ENCODE measurements around the gene PPA1.
"Not testable (repeated sequence)": the region's sequence is repeated elsewhere in the genome, so short reads cannot be mapped to it uniquely, and the experiment has no call there.

Gene PPA1

DNA sequence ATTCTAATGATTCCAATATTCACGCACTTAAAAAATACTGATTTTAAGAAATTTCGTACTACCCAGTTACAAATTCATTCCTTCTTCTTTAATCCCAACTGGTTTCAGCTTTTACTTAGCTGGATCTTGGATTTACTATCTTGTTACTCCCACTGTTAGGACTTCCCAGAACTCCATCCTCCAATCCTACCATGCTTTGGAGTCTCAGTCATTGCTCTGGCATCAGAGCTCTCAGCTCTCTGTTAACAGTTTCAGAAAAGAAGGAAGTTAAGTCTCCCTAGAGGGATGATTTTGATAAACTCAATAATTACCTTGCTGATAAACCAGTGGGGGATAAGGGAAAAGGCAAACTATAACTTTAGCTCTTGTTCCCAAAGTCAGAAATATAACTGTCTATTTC, 9.5 kb downstream of the PPA1 start:
- DNase-seq (ENCODE audit: low read depth in 2 of 2), result peak in 1 of 2 donors; percentile 32
- TF ChIP-seq, protein P1, sequence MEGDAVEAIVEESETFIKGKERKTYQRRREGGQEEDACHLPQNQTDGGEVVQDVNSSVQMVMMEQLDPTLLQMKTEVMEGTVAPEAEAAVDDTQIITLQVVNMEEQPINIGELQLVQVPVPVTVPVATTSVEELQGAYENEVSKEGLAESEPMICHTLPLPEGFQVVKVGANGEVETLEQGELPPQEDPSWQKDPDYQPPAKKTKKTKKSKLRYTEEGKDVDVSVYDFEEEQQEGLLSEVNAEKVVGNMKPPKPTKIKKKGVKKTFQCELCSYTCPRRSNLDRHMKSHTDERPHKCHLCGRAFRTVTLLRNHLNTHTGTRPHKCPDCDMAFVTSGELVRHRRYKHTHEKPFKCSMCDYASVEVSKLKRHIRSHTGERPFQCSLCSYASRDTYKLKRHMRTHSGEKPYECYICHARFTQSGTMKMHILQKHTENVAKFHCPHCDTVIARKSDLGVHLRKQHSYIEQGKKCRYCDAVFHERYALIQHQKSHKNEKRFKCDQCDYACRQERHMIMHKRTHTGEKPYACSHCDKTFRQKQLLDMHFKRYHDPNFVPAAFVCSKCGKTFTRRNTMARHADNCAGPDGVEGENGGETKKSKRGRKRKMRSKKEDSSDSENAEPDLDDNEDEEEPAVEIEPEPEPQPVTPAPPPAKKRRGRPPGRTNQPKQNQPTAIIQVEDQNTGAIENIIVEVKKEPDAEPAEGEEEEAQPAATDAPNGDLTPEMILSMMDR (IDR thresholded peaks at IDR 0.05; ENCODE audit: low read depth, low read length), result no peak
- no peak overlapping the region for H3K4me3 ChIP-seq (replicated peaks in 1 of 2; ENCODE audit: low read depth in 2 of 2, low read length in 2 of 2)

DNA sequence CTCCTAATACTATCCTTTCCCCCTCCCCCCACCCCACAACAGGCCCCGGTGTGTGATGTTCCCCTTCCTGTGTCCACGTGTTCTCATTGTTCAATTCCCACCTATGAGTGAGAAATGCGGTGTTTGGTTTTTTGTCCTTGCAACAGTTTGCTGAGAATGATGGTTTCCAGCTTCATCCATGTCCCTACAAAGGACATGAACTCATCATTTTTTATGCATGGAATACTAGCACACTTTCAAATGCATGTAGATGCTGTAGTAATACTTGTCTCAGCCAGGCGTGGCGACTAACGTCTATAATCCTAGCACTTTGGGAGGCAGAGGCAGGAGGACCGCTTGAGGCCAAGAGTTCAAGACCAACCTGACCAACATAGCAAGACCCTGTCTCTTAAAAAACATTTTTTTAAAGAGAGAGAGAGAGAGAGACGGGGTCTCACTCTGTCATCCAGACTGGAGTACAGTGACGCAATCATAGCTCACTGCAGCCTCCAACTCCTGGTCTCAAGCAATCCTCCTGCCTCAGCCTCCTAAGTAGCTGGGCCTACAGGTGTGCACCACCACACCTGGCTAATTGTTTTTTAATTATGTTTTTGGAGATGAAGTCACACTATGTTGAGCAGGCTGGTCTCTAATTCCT, 10.3 kb downstream of the PPA1 start:
- not testable (repeated sequence) for H3K4me3 ChIP-seq (replicated peaks in 1 of 2; ENCODE audit: low read depth in 2 of 2, low read length in 2 of 2); DNase-seq (ENCODE audit: low read depth in 2 of 2)

DNA sequence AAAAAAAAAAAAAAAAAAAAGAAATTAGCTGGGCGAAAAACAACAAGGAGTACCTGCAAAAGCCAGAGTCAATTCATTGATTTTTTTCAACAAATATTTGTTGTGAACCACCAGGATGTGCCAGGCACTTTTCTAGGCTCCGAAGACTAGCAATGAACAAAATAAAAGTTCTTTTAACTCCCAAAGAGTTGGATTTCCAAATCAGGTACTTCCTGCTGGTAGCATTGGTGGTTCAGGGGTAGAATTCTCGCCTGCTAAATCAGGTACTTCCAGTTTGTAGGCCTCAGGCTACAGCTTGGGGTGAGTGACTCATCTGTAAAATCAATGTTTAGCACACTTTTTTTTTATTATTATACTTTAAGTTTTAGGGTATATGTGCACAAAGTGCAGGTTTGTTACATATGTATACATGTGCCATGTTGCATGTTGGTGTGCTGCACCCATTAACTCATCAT, 10.9 kb downstream of the PPA1 start:
- no peak overlapping the region for H3K4me3 ChIP-seq (replicated peaks in 1 of 2; ENCODE audit: low read depth in 2 of 2, low read length in 2 of 2)
- TF ChIP-seq, protein P1 (IDR thresholded peaks at IDR 0.05; ENCODE audit: low read depth, low read length), result no peak
- DNase-seq (ENCODE audit: low read depth in 2 of 2), result no peak

DNA sequence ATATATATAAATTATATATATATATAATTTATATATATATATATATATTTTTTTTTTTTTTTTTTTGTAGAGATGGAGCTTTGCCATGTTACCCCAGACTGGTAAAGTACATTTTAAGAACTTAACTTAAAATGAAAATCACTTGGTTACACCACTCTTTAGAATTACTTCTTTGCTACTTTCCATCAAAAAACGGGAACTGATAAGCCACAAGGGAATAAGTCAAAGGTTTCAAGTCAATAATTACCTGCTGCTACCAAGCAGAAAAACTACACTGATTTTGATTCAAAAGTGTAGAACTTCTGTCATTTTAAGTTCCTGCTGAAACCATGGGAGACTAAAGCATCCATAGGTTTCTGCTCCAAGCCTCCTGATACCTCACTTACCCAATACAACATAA, 12.2 kb downstream of the PPA1 start:
- TF ChIP-seq, protein P1 (IDR thresholded peaks at IDR 0.05; ENCODE audit: low read depth, low read length), result no peak
- DNase-seq (ENCODE audit: low read depth in 2 of 2), result no peak
- no peak overlapping the region for H3K4me3 ChIP-seq (replicated peaks in 1 of 2; ENCODE audit: low read depth in 2 of 2, low read length in 2 of 2)

DNA sequence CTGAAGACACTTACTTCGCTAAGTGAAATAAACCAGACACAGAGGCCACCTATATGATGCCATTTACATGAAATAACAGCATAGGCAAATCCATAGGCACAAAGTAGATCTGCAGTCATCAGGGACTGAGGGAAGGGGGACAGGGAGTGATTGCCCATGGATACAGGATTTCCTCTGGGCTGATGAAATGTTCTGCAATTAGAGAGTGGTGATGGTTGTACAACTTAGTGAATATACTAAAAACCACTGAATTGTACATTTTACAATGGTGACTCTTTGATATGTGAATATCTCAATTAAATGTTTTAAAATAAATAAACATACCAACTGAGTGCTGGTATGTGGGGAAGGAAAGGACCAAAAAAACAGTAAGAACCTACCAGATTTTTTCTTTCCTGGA, 20.4 kb downstream of the PPA1 start:
- DNase-seq (ENCODE audit: low read depth in 2 of 2), result no peak
- TF ChIP-seq, protein P1 (IDR thresholded peaks at IDR 0.05; ENCODE audit: low read depth, low read length), result no peak
- no peak overlapping the region for H3K4me3 ChIP-seq (replicated peaks in 1 of 2; ENCODE audit: low read depth in 2 of 2, low read length in 2 of 2)

DNA sequence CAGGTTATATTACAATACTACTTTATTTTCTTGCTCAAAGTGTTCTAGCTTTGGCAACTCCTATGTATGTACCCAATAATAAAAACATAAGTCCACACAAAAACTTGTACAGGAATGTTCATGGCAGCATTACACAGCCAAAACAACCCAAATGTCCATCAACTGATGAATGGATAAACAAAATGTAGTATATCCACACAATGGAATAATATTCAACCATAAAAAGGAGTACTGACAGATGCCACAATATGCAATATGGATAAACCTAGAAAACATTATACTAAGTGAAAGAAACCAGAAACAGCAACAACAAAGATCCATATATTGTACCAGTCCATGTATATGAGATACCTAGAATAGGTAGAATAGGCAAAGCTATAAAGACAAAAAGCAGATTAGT, 21.0 kb downstream of the PPA1 start:
- no peak for DNase-seq (ENCODE audit: low read depth in 2 of 2)
- H3K4me3 ChIP-seq (replicated peaks in 1 of 2; ENCODE audit: low read depth in 2 of 2, low read length in 2 of 2), result no peak overlapping the region
- TF ChIP-seq, protein P1 (IDR thresholded peaks at IDR 0.05; ENCODE audit: low read depth, low read length), result no peak

DNA sequence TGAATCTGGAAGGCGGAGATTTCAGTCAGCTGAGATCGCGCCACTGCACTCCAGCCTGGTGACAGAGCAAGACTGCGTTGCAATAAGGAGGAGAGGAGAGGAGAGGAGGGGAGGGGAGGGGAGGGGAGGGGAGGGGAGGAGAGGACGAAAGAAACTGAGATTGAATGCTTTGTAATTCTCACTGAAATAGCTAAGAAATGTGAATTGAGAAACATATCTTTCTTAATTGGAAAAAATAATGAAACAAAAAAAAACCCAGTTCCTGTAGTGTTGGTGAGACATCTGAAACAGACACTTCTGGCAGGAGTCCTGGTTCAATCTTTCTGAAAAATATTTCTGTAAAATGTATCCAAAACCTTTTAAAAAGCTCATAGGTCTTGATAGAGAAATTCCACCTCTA, 26.5 kb downstream of the PPA1 start:
- TF ChIP-seq, protein P1 (IDR thresholded peaks at IDR 0.05; ENCODE audit: low read depth, low read length), result no peak
- DNase-seq (ENCODE audit: low read depth in 2 of 2), result no peak
- no peak overlapping the region for H3K4me3 ChIP-seq (replicated peaks in 1 of 2; ENCODE audit: low read depth in 2 of 2, low read length in 2 of 2)

Data from cardiac fibroblast (primary cell).